B cell (primary cell): Measurements from ENCODE around the gene CSMD2.

ENCODE experiments used
- CTCF ChIP-seq: fragments of 200-600 bp; IDR thresholded peaks from one replicate; pipeline ENCODE4 v1.8.0; 2022; ENCODE audit warnings: antibody characterized with exemption, mild to moderate bottlenecking
- EZH2 ChIP-seq: IDR thresholded peaks from 2 replicates; pipeline ENCODE4 v1.6.1; 2012; ENCODE audit warnings: borderline replicate concordance, low read depth, mild to moderate bottlenecking, moderate library complexity, low read length; ENCODE audit not compliant: insufficient read depth, poor library complexity, severe bottlenecking

GRCh38 chr1:33925586-33925985 is 239.4 kb downstream of the CSMD2 start:
- TF ChIP-seq EZH2 (no peak), CTCF (no peak)
